ENCODE measurements around the gene PPEF2. TPM values are rescaled to one million over a fixed set of nuclear protein-coding genes. Genes with fewer than 3 reads are reported as not detected.

Gene PPEF2
- polyA plus RNA-seq, 3 donors: not detected

Other genes starting within 250 kb of the PPEF2 start
- gene G3BP2, start 229.0 kb downstream of the PPEF2 start, polyA plus RNA-seq: 10 to 100 TPM; 21.0 to 36.4 (median 29.0) TPM
- gene USO1, start 177.9 kb downstream of the PPEF2 start, polyA plus RNA-seq: 10 to 100 TPM; 28.3 to 38.1 (median 29.4) TPM
- 10 to 100 TPM in 2 of 3 donors, 1 to 10 TPM in 1; 8.0 to 23.8 (median 11.2) TPM for gene NAAA, start 38.6 kb upstream of the PPEF2 start, polyA plus RNA-seq
- gene SDAD1, start 88.5 kb upstream of the PPEF2 start, polyA plus RNA-seq: 10 to 100 TPM; 12.4 to 17.4 (median 15.1) TPM
- gene CXCL9, start 105.1 kb upstream of the PPEF2 start, polyA plus RNA-seq: under 1 TPM in 2 of 3 donors, not detected in 1; 0.14 to 0.24 TPM
- gene CXCL10, start 121.0 kb upstream of the PPEF2 start, polyA plus RNA-seq: under 1 TPM; 0.34 to 0.51 (median 0.45) TPM
- gene CXCL11, start 133.6 kb upstream of the PPEF2 start, polyA plus RNA-seq: 1 to 10 TPM in 1 of 3 donors, under 1 TPM in 1, not detected in 1; 0.06 to 1.8 TPM
- under 1 TPM in 2 of 3 donors, not detected in 1; 0.15 to 0.63 TPM for gene ART3, start 172.3 kb upstream of the PPEF2 start, polyA plus RNA-seq
- 10 to 100 TPM; 14.0 to 29.8 (median 20.7) TPM for gene NUP54, start 245.9 kb upstream of the PPEF2 start, polyA plus RNA-seq